Lung (tissue), 13 donors: Measurements from ENCODE around the gene MYO19. TPM values are rescaled to one million over a fixed set of nuclear protein-coding genes. Genes with fewer than 3 reads are reported as not detected.
"Not testable (repeated sequence)": the region's sequence is repeated elsewhere in the genome, so short reads cannot be mapped to it uniquely, and the experiment has no call there.

Source experiments
- ATAC-seq: fragments of 200-7000 bp; cut with Tn5 transposase; one replicate; pipeline ENCODE4 v1.9.1; 2020; ENCODE audit warnings: moderate number of reproducible peaks; ENCODE audit not compliant: insufficient read depth, low FRiP score
- DNase-seq, 3 donors: peaks; one replicate each; pipeline ENCODE4 v3.0.0-alpha.2; 2013 to 2017
- H3K27ac ChIP-seq, 2 donors: one replicate each; pipeline ENCODE4 v1.5.1; 2013; ENCODE audit warnings: mild to moderate bottlenecking in 2 of 2, moderate library complexity in 2 of 2, control low read depth in 1 of 2, inconsistent platforms in 1 of 2, low read depth in 1 of 2, low read length in 1 of 2
- H3K27me3 ChIP-seq, 3 donors: one replicate each; pipeline ENCODE4 v1.5.1; 2013; ENCODE audit warnings: low read length in 2 of 3; ENCODE audit not compliant: control insufficient read depth in 3 of 3, insufficient read depth in 3 of 3
- H3K36me3 ChIP-seq, 4 donors: one replicate each; pipeline ENCODE4 v1.5.1; 2013; ENCODE audit warnings: low read length in 4 of 4, mild to moderate bottlenecking in 1 of 4, moderate library complexity in 1 of 4; ENCODE audit not compliant: control insufficient read depth in 4 of 4, insufficient read depth in 4 of 4
- H3K4me1 ChIP-seq, 5 donors: one replicate each; pipeline ENCODE4 v1.5.1; 2013; ENCODE audit warnings: low read length in 5 of 5, mild to moderate bottlenecking in 2 of 5, moderate library complexity in 1 of 5; ENCODE audit not compliant: control insufficient read depth in 5 of 5, insufficient read depth in 5 of 5
- H3K4me3 ChIP-seq: one replicate; pipeline ENCODE4 v1.5.1; 2013; ENCODE audit warnings: mild to moderate bottlenecking, control low read depth, moderate library complexity
- H3K9ac ChIP-seq, 2 donors: one replicate each; pipeline ENCODE4 v1.5.1; 2013; ENCODE audit warnings: low read length in 2 of 2, control low read depth in 1 of 2; ENCODE audit not compliant: insufficient read depth in 1 of 2
- H3K9me3 ChIP-seq, 4 donors: one replicate each; pipeline ENCODE4 v1.5.1; 2013; ENCODE audit warnings: low read length in 3 of 4, mild to moderate bottlenecking in 1 of 4, moderate library complexity in 1 of 4; ENCODE audit not compliant: control insufficient read depth in 4 of 4, insufficient read depth in 3 of 4
- WGBS, 2 donors: extraction: QIAGEN DNeasy Blood & Tissue Kit; methylation state at CpG; one replicate each; pipeline ENCODE4 v1.1.7; 2013; 5-methylcytosine and 5-hydroxymethylcytosine counted together
- polyA plus RNA-seq, 2 donors: library from polyadenylated mRNA; stranded (reverse); fragments of 200-250 nt; gene quantifications; one replicate each; pipeline ENCODE4 v1.2.1, GENCODE V29; 2013
- small RNA-seq: library from RNA; depleted of rRNA; stranded (forward); fragments of <200 nt; gene quantifications from one replicate; pipeline ENCODE3, GENCODE V24; 2014; ENCODE audit warnings: low replicate concordance
- total RNA-seq, 2 donors: library from RNA; depleted of rRNA in 1 of 2; stranded (reverse); fragments of >200 nt in 1 of 2; gene quantifications; one replicate each; pipeline ENCODE4 v1.2.1, GENCODE V29; 2014 to 2021
- TF ChIP-seq, protein P1 (sequence below): IDR thresholded peaks from 2 replicates; pipeline ENCODE4 v1.5.1; 2012; ENCODE audit warnings: mild to moderate bottlenecking; ENCODE audit errors: control extremely low read depth, extremely low read depth
- donor health status: control.
- donor health status: control.
- donor health status: Bipolar disorder and iron deficiency.
- donor health status: healthy.
- donor health status: DM: yes; HTN: yes; CAD: no.

MYO19 gene
- total and polyA plus RNA-seq, 4 donors = 26.5 to 66.6 (median 35.0) TPM

DNA sequence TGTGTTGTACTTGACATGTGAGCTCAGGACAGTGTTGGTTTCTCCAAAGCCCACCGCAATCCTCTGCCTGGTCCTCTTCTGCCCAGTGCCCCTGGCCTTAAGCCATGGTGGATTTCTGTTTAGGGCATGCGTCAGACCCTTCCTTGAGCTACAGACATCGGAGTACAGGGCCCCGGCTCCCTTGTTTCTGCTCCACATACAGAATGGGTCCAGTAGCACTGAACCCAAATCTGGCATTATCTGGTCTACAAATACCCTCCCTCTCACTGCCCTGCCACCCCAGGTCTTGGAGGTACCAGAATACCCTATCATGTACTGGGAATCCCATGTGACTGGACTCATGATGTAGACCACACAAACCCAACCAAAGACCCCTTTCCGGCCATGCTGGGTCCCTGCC is 75.6 kb downstream of the MYO19 start:
- Histone ChIP-seq H3K27me3 (no peaks in the 10 kb centered on the region), H3K4me1 (peaks cover 0 to 3% (median 0%) of the 10 kb centered on the region in 5 donors), H3K9ac (no peak overlapping the region), H3K4me3 (no peak overlapping the region), H3K36me3 (no peaks in the 10 kb centered on the region), H3K9me3 (peaks cover 0 to 8% (median 0%) of the 10 kb centered on the region in 4 donors), H3K27ac (no peak overlapping the region)
- DNase-seq = no peak
- no peak for ATAC-seq
- 88 to 91% methylated on average over 5 of the region's 5 CpGs for WGBS, 2 donors
- TF ChIP-seq, protein P1, sequence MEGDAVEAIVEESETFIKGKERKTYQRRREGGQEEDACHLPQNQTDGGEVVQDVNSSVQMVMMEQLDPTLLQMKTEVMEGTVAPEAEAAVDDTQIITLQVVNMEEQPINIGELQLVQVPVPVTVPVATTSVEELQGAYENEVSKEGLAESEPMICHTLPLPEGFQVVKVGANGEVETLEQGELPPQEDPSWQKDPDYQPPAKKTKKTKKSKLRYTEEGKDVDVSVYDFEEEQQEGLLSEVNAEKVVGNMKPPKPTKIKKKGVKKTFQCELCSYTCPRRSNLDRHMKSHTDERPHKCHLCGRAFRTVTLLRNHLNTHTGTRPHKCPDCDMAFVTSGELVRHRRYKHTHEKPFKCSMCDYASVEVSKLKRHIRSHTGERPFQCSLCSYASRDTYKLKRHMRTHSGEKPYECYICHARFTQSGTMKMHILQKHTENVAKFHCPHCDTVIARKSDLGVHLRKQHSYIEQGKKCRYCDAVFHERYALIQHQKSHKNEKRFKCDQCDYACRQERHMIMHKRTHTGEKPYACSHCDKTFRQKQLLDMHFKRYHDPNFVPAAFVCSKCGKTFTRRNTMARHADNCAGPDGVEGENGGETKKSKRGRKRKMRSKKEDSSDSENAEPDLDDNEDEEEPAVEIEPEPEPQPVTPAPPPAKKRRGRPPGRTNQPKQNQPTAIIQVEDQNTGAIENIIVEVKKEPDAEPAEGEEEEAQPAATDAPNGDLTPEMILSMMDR = no peak

DNA sequence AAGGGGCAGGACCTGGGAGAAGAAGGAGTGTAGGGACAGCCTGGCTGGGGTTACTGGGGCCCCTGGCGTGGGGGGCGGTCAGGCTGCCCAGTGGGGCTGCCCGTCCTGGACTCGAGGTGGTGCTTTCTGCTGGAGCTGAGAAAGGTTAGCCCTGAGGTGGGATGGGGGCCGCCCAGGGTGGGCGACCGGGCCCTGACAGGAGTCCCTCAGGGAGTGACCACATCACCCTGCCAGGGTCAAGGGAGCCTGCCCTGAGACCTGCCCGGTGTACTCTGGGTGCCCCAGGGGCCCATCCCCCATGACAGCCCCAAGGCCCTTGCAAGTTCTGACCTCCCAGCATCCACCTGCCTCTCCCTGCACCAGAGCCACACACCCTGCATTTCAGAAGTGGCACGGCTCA is 77.0 kb downstream of the MYO19 start:
- not testable (repeated sequence) for H3K36me3 ChIP-seq, H3K9ac ChIP-seq, H3K9me3 ChIP-seq, ATAC-seq, H3K4me1 ChIP-seq, H3K27ac ChIP-seq, DNase-seq, H3K4me3 ChIP-seq, H3K27me3 ChIP-seq
- 75 to 86% methylated on average over 1 to 9 of the region's 9 CpGs for WGBS, 2 donors

DNA sequence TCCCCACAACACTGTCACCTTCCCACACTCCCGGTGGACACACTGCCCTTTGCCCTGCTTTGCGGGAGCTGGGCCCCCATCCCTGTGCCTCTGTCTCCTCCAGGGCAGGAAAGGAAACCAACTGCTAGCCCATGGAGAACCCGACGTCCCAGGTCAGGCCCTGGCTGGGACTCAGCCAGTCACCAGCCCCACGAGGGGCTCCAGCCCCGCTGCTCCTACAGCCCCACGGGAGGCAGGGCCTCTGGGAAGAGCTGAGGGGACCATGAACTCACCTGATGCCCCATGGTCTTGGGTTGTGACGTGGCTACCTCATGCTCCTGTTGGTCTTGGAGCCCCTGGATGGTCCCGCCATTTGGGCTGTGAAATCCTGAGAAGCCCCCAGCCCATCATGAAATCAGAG is 81.8 kb downstream of the MYO19 start:
- not testable (repeated sequence) for H3K27me3 ChIP-seq, H3K4me1 ChIP-seq, DNase-seq, H3K36me3 ChIP-seq, H3K27ac ChIP-seq, H3K9ac ChIP-seq, H3K4me3 ChIP-seq, H3K9me3 ChIP-seq, ATAC-seq
- 74 to 76% methylated on average over 7 to 9 of the region's 9 CpGs for WGBS, 2 donors

DNA sequence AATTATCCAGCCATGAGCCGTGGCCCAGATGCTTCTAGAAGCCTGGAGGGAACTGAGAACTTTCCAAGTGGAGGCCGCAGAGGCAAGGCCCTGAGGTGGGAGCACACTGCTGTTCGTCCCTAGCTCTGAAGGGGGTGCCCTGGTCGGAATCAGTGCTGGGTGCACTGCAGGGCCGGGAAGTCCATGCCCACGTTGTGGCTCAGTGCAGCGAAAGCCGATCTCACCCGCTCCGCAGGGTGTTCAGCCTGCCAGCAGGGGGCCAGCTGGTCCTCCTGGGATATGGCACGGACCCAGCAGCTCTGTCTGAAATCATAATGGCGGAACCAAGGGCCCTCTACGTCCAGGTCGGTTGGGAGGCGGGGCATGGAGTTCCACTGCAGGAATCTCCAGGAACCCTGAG is 84.7 kb downstream of the MYO19 start:
- not testable (repeated sequence) for H3K36me3 ChIP-seq, H3K4me1 ChIP-seq, ATAC-seq, H3K27me3 ChIP-seq, H3K4me3 ChIP-seq, H3K9me3 ChIP-seq, H3K9ac ChIP-seq, DNase-seq, H3K27ac ChIP-seq
- WGBS, 2 donors = 18 to 58% methylated on average over 4 to 11 of the region's 15 CpGs

Small RNAs within 50 kb of the gene (small RNA-seq; reads per million reads assigned to genes)
- not detected for gene RNA5SP439

Other genes starting within 250 kb of the MYO19 start
- not detected for gene TBC1D3G, start 211.0 kb downstream of the MYO19 start, total RNA-seq
- not detected for gene TBC1D3G, start 211.0 kb downstream of the MYO19 start, polyA plus RNA-seq
- gene TBC1D3H, start 146.4 kb downstream of the MYO19 start, total RNA-seq = not detected
- 1 to 10 TPM in 1 of 2 donors, not detected in 1; 1.2 TPM for gene TBC1D3H, start 146.4 kb downstream of the MYO19 start, polyA plus RNA-seq
- 10 to 100 TPM; 23.0 to 35.2 TPM for gene ZNHIT3, start 48.2 kb downstream of the MYO19 start, total RNA-seq
- gene ZNHIT3, start 48.2 kb downstream of the MYO19 start, polyA plus RNA-seq = 10 to 100 TPM; 32.7 to 34.5 TPM
- gene PIGW, start 119 bp upstream of the MYO19 start, total RNA-seq = 10 to 100 TPM in 1 of 2 donors, 1 to 10 TPM in 1; 6.2 to 15.4 TPM
- gene PIGW, start 119 bp upstream of the MYO19 start, polyA plus RNA-seq = 10 to 100 TPM in 1 of 2 donors, 1 to 10 TPM in 1; 8.0 to 13.2 TPM
- 10 to 100 TPM; 71.9 to 86.7 TPM for gene GGNBP2, start 10.1 kb upstream of the MYO19 start, total RNA-seq
- gene GGNBP2, start 10.1 kb upstream of the MYO19 start, polyA plus RNA-seq = 10 to 100 TPM; 40.0 to 45.1 TPM
- gene DHRS11, start 57.0 kb upstream of the MYO19 start, total RNA-seq = 1 to 10 TPM; 3.7 to 6.6 TPM
- gene DHRS11, start 57.0 kb upstream of the MYO19 start, polyA plus RNA-seq = 1 to 10 TPM; 4.8 to 9.1 TPM
- 1 to 10 TPM; 3.5 to 9.9 TPM for gene MRM1, start 66.7 kb upstream of the MYO19 start, total RNA-seq
- 1 to 10 TPM; 7.3 to 8.2 TPM for gene MRM1, start 66.7 kb upstream of the MYO19 start, polyA plus RNA-seq